HG03457 (cell line): Measurements from ENCODE around the gene DMRTC2.
A peak's percentile ranks its signal among the peaks of the same experiment; 100 is the strongest.
"Not testable (repeated sequence)": the region's sequence is repeated elsewhere in the genome, so short reads cannot be mapped to it uniquely, and the experiment has no call there.

Source experiments
- ATAC-seq: cut with Tn5 transposase; IDR thresholded peaks from one replicate; pipeline ENCODE4 v1.9.1; 2021; ENCODE audit warnings: moderate number of reproducible peaks; ENCODE audit not compliant: unreplicated experiment

DMRTC2 gene

DNA sequence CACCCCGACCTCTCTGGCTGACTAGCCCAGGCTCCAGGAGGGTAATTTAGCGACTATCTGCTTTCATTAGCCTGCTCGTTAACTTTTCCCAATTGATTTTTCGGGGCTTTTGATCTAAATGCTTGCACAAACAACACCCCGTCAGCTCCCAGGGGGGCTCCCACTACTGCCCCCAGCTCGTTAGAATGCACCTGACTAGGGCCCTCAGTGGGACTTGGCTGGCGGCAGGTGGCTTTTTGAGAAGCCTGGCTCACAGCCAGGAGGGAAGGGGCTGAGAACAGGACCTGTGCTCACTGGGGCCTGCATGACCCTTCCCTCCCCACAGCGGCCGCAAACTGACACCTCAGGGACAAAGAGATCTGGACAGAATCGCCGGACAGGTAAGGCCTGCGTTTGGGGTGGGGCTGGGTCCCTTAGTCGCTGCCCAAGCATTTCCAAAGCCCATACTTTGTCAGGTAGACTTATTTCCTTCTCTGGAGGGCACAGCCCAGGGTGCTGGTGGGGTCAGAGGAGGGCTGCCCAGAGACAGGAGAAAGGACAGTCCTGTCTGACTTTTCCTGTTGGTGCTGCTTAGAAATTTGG is 24.6 kb downstream of the DMRTC2 start:
- ATAC-seq, result no peak

DNA sequence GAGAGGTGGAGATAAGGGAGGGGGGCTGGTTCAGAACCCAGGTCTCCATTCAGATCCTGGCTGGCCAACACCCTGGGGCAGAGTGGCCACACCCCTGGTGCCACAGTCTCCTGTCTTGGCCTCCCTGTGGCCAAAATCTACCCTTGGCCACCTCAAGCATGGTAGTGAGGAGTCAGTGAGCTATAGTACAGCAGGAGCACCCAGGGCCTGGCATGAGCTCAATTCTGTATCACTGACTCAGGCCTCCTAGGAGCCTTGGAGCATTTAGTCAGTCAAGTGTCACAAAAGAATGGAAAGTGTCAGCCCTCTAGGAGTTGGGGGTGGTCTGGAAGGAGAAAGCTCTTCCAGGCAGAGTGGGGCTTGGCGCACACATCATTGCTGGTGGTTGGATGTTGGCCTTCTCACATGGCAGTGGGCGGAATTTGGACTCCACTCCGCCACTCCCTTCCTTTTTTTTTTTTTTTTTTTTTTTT is 25.6 kb downstream of the DMRTC2 start:
- ATAC-seq, result no peak

- no peak for ATAC-seq
Observed at GRCh38 chr19:41871573-41872383, 26.9 kb downstream of the DMRTC2 start.

DNA sequence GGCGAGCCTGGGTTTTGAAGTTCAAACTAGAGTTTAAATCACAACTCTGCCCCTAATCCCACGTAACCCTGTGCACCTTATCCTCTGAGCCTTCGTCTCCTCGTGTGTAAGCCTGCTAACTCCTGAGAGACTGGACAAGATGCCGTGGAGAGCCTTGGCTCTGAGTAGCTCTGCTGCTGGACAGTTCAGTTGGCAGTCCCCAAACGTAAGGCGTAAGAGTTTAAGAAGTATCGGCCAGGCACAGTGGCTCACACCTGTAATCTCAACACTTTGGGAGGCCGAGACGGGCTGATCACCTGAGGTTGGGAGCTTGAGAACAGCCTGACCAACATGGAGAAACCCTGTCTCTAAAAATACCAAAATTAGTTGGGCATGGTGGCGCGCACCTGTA is 27.5 kb downstream of the DMRTC2 start:
- ATAC-seq, result no peak

DNA sequence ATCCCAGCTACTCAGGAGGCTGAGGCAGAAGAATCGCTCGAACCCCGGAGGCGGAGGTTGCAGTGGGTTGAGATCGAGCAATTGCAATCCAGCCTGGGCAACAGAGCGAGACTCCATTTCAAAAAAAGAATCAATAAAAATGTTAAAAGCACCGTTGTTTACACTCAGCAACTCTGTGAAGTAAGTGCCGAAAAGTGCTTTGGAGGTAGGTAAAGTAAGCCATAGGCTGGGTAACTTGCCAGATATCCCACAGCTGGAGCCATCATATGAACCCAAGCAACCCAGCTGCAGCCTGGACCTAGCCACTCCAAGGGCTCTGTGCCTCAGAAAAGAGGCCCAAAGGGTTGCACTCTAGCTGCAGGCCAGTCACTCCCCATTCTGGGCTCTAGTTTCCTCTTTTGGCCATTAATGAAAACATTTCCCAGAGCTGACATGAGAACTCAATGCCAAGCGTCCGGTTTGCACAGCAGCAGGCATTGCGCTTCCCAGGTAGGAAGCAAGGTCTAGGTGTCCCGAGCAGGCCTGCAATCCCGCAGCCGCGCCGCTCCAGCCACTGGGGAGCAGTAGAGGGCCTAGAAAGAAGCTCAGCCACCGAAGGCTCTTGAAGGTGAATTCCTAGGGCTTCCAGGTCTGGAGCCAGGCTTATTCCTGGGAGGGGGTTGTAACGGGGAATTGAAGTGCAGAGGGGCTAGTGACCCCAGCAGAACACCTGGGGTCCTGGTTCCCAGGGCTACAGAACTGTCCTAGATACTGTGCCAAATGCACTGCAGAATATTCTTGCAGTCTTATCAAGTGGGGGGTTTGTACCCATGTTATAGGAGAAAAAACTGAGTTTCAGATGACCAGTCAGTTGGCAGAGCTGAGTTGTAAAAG is 28.2 kb downstream of the DMRTC2 start:
- ATAC-seq, result no peak

DNA sequence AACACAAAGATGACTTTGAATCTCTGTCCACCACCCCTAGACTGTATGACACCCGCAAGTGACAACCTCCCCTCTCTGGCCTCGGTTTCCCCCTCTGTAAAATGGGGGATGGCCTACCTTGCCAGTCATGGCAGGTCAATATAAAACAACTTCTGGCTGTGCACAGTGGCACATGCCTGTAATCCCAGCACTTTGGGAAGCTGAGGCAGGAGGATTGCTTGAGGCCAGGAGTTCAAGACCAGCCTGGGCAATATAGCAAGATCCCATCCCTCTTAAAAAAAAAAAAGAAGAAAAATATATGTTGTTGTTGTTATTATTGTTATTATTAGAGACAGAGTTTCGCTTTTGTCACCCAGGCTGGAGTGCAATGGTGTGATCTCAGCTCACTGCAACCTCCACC is 31.1 kb downstream of the DMRTC2 start:
- not testable (repeated sequence) for ATAC-seq

DNA sequence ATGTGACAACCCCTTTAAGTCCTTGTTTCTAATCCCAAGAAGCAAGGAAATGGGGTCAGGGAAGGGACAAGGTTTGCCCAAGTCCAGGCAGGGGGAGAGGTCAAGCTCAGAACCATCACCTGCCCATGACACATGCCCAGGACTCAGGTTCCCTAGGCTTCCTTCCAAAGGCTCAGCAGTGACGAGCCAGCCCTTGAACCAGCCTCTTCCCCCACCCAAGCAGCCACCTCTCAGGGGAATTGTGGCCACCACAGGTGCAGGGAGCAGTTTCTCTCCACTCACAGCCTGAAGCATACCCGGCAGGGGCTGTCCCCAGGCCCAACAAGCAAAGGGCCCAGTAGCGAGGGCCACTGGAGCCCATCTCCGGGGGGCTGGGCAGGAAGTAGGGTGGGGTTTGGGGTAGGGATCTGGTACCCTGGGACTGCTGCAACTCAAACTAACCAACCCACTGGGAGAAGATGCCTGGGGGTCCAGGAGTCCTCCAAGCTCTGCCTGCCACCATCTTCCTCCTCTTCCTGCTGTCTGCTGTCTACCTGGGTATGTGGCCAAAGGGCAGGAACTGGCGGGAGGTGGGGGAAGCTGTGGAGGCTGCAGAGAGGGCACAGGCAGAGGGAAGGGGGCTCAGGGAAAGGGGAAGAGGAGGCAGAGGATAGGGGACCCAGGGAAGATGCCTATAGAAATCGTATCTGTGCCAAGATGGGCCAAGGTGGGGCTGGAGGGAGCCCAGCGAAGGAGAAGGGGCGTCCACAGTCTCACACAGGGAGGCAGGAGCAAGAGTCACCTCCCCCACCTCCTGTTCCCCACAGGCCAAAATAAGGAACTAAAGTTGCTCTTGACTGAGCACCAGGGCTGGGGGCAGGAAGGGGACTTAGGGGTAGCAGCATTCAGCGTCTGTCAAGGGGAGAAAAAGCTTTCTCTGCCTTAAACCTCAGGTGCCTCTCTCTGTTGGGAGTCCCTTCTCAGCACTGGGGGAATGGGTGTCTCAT is 32.3 kb downstream of the DMRTC2 start, which contains the start of gene CD79A:
CD79A (plus strand) TSS at position 433 of the 986 bp plus-strand sequence; CDS start at position 459, 26 bp downstream.
- peak; percentile 48 for ATAC-seq

GRCh38 chr19:41877916-41878905 is 33.4 kb downstream of the DMRTC2 start:
- ATAC-seq, result no peak

DNA sequence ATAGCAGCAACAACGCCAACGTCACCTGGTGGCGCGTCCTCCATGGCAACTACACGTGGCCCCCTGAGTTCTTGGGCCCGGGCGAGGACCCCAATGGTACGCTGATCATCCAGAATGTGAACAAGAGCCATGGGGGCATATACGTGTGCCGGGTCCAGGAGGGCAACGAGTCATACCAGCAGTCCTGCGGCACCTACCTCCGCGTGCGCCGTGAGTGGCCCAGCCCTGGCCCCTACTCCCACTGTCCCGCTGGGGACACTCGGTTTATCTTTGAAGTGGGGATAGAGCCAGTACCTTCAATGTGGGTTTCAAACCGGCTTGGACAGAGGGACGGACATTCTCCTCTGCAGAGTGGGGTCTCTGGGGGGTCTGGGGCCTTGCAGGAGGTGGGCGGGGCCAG is 34.2 kb downstream of the DMRTC2 start:
- ATAC-seq, result no peak

- no peak for ATAC-seq
Observed at GRCh38 chr19:41879670-41880328, 35.0 kb downstream of the DMRTC2 start.

DNA sequence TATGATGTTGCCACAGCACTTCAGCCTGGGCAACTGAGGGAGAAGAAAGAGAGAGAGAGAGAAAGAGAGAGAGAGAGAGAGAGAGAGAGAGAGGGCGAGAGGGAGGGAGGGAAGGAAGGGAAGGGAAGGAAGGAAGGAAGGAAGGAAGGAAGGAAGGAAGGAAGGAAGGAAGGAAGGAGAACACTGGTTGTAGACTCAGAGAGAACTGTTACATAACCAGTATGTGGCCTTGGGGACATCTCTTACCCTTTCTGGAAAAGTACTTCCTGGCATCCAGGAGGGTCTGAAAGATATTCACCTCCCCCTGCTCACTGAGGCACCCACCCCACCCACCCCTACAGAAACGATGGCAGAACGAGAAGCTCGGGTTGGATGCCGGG is 35.5 kb downstream of the DMRTC2 start:
- ATAC-seq, result no peak

DNA sequence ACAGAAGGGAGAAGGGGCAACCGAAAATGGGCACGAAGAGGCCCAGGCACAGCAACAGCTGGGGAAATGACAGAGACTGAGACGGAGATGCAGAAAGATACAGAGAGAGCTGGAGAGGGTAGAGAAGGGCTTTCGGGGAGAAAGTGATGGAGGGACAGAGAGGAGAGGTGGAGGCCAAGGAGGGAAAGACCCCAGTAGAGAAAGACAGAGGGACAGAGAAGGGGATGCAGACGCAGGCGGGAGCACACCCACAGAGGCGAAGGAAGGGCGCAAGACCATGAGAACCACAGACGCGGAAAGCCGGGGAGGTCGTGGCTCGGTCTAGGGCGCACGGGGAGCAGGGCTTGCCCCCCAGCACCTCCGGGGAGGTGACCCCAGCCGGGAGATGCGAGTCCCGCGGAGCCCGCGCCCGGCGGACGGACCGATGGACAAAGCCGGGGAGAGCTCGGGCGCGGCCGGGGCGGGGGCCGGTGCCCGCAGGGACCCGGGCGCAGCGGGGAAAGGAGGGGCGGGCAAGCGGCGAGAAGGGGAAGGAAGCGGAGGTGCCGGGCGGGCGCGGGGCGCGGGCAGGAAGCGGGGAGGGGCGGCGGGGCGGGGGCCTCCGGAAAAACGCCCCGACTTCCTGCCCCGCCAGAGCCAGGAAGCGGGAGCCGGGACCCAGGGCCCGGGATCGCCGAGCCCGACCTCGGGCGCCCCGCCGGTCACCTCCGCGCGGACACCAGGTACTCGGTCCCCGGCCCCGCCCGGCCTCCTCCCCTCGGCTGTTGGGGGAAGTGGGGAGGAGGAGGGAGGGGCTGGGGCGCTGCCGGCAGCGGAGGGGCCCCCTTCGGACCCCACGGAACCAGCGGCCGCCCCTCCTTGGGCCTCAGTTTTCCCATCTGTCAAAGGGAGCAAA is 38.0 kb downstream of the DMRTC2 start, which contains the start of gene ARHGEF1:
ARHGEF1 (plus strand) TSS at position 617 of the 895 bp plus-strand sequence. CDS start 4,899 bp downstream, outside the sequence.
- ATAC-seq, result no peak

GRCh38 chr19:41883463-41883820 is 38.6 kb downstream of the DMRTC2 start:
- no peak for ATAC-seq

GRCh38 chr19:41883821-41884733 is 39.2 kb downstream of the DMRTC2 start:
- ATAC-seq, result peak; percentile 50

- no peak for ATAC-seq
Observed at GRCh38 chr19:41886761-41887710, 42.2 kb downstream of the DMRTC2 start.
